HepG2 (cell line): ENCODE measurements around the gene SLC10A1. TPM values are rescaled to one million over a fixed set of nuclear protein-coding genes. Genes with fewer than 3 reads are reported as not detected.

Experiments used
- AHR ChIP-seq: IDR thresholded peaks from 2 replicates; pipeline ENCODE4 v1.6.1; 2018; ENCODE audit warnings: missing genetic modification reagents, missing compliant biosample characterization
- CBX5 ChIP-seq: sonication (generic); formaldehyde crosslinking; IDR thresholded peaks from 2 replicates; pipeline ENCODE4 v1.4.0; 2020; ENCODE audit warnings: missing genetic modification reagents, borderline replicate concordance
- CCDC6 ChIP-seq: sonication (generic); formaldehyde crosslinking; IDR thresholded peaks from 2 replicates; pipeline ENCODE4 v1.8.1; 2022; ENCODE audit warnings: mild to moderate bottlenecking, missing genetic modification reagents, moderate library complexity
- E2F2 ChIP-seq: sonication (generic); formaldehyde crosslinking; IDR thresholded peaks from 2 replicates; pipeline ENCODE4 v1.4.0; 2020; ENCODE audit warnings: missing genetic modification reagents, borderline replicate concordance
- HOXA3 ChIP-seq: sonication (generic); formaldehyde crosslinking; IDR thresholded peaks from 2 replicates; pipeline ENCODE4 v1.5.0; 2020; ENCODE audit warnings: missing genetic modification reagents
- MNT ChIP-seq: fragments of 450-650 bp; IDR thresholded peaks from 2 replicates; pipeline ENCODE4 v1.6.1; 2016
- PBX2 ChIP-seq: IDR thresholded peaks from 2 replicates; pipeline ENCODE4 v1.6.1; 2016; ENCODE audit warnings: control low read depth
- POLR2G ChIP-seq: fragments of 200-400 bp; formaldehyde crosslinking; IDR thresholded peaks from 2 replicates; pipeline ENCODE4 v1.6.1; 2018; ENCODE audit warnings: mild to moderate bottlenecking, low read depth, low read length, moderate library complexity
- RAD21 ChIP-seq: fragments of 450-650 bp; formaldehyde crosslinking; IDR thresholded peaks from 2 replicates; pipeline ENCODE4 v1.5.0; 2020; ENCODE audit warnings: mild to moderate bottlenecking
- REL ChIP-seq: sonication (generic); formaldehyde crosslinking; conservative IDR thresholded peaks from 2 replicates; pipeline ENCODE4 v1.8.0; 2022; ENCODE audit warnings: mild to moderate bottlenecking, missing genetic modification reagents, moderate library complexity
- RFXAP ChIP-seq: sonication (generic); formaldehyde crosslinking; IDR thresholded peaks from 2 replicates; pipeline ENCODE4 v1.4.0; 2020; ENCODE audit warnings: missing genetic modification reagents, borderline replicate concordance
- SPEN ChIP-seq: sonication (generic); formaldehyde crosslinking; IDR thresholded peaks from 2 replicates; pipeline ENCODE4 v1.5.1; 2020; ENCODE audit warnings: low read depth, mild to moderate bottlenecking, missing genetic modification reagents
- ZBTB44 ChIP-seq: sonication (generic); formaldehyde crosslinking; IDR thresholded peaks from 2 replicates; pipeline ENCODE4 v1.4.0; 2020; ENCODE audit warnings: missing genetic modification reagents
- ZBTB46 ChIP-seq: sonication (generic); formaldehyde crosslinking; IDR thresholded peaks from 2 replicates; pipeline ENCODE4 v1.4.0; 2020; ENCODE audit warnings: mild to moderate bottlenecking, missing genetic modification reagents, borderline replicate concordance
- ZFP41 ChIP-seq: sonication (generic); formaldehyde crosslinking; IDR thresholded peaks from 2 replicates; pipeline ENCODE4 v1.4.0; 2020; ENCODE audit warnings: mild to moderate bottlenecking, missing genetic modification reagents, borderline replicate concordance
- ZNF326 ChIP-seq: sonication (generic); formaldehyde crosslinking; IDR thresholded peaks from 2 replicates; pipeline ENCODE4 v1.4.0; 2020; ENCODE audit warnings: missing genetic modification reagents, borderline replicate concordance
- ZNF557 ChIP-seq: sonication (generic); formaldehyde crosslinking; IDR thresholded peaks from 2 replicates; pipeline ENCODE4 v1.4.0; 2020; ENCODE audit warnings: missing genetic modification reagents
- ZNF782 ChIP-seq: sonication (generic); formaldehyde crosslinking; IDR thresholded peaks from 2 replicates; pipeline ENCODE4 v1.4.0; 2020; ENCODE audit warnings: missing genetic modification reagents, mild to moderate bottlenecking, borderline replicate concordance
- ZNF891 ChIP-seq: sonication (generic); formaldehyde crosslinking; IDR thresholded peaks from 2 replicates; pipeline ENCODE4 v1.5.0; 2020; ENCODE audit warnings: mild to moderate bottlenecking, missing genetic modification reagents
- polyA plus RNA-seq, 8 experiments: library from polyadenylated mRNA; depleted of rRNA in 3 of 8; stranded (reverse) in 7 of 8; unstranded in 1 of 8; fragments of >200 nt; fragmentation: Illumina TruSeq in 4 of 8; extraction: Trizol in 4 of 8; gene quantifications; 2 replicates each; pipeline versions ENCODE4 v1.2.1 to v1.2.3, GENCODE V29; 2011 to 2016; ENCODE audit warnings: low read depth in 4 of 8, missing spikeins in 1 of 8, mixed read lengths in 1 of 8; ENCODE audit not compliant: insufficient read depth in 1 of 8
- total RNA-seq, 5 experiments: library from RNA; depleted of rRNA; stranded (reverse); fragments of >200 nt; fragmentation: Illumina TruSeq; extraction: Trizol; gene quantifications; 2 replicates each; pipeline ENCODE4 v1.2.3, GENCODE V29; 2016; ENCODE audit warnings: low read depth in 1 of 5

The SLC10A1 gene
- total and polyA plus RNA-seq, 2 of the 13 experiments (the other 11 are each of a cell fraction or from before 2014, with no cell fraction given), result 0.17 TPM; not detected in 1

- no peak for TF ChIP-seq ZBTB46
- TF ChIP-seq CBX5 (CRISPR knock-in tag), result 0 out of 2 replicates have a peak, but pooled peaks have one; percentile 33
- TF ChIP-seq ZBTB44, result no peak
- peak; percentile 54; the same call in 1 of the 2 replicates for TF ChIP-seq SPEN
- no peak for TF ChIP-seq PBX2 (CRISPR knock-in tag)
- TF ChIP-seq ZNF891 (CRISPR knock-in tag), result no peak; the same call in 1 of the 2 replicates
- peak; percentile 92 for TF ChIP-seq HOXA3
- TF ChIP-seq CCDC6 (CRISPR knock-in tag), result peak; percentile 64; the same call in 1 of the 2 replicates
- no peak for TF ChIP-seq ZNF326 (CRISPR knock-in tag)
- TF ChIP-seq MNT, result no peak
- TF ChIP-seq ZNF782, result no peak; the same call in 1 of the 2 replicates
- no peak for TF ChIP-seq AHR (CRISPR knock-in tag)
- peak; percentile 27; the same call in 1 of the 2 replicates for TF ChIP-seq RFXAP
- no peak for TF ChIP-seq E2F2 (CRISPR knock-in tag)
- peak; percentile 74; the same call in 1 of the 2 replicates for TF ChIP-seq ZNF557 (CRISPR knock-in tag)
- TF ChIP-seq REL (CRISPR knock-in tag), result no peak
- TF ChIP-seq ZFP41, result no peak
- TF ChIP-seq RAD21, result peak; percentile 25; the same call in 1 of the 2 replicates
- TF ChIP-seq POLR2G, result peak; percentile 55
Observed at GRCh38 chr14:69808919-69809808, 12.1 kb upstream of the SLC10A1 start (continued).
